Neutrophil (primary cell): Measurements from ENCODE around the gene DUSP16.

Source experiments
- H3K27ac ChIP-seq: fragments of 200-600 bp; sonication (generic); 2 replicates; pipeline ENCODE4 v1.5.1; 2016; ENCODE audit warnings: mild to moderate bottlenecking, moderate library complexity
- H3K27me3 ChIP-seq: fragments of 200-600 bp; sonication (generic); 2 replicates; pipeline ENCODE4 v1.6.0; 2016; ENCODE audit warnings: mild to moderate bottlenecking
- H3K36me3 ChIP-seq: fragments of 200-600 bp; sonication (generic); 2 replicates; pipeline ENCODE4 v1.5.1; 2017
- H3K4me1 ChIP-seq, 2 experiments: fragments of 200-600 bp in 1 of 2; sonication (generic) in 1 of 2; 1 replicate in 1 of 2; 2 replicates in 1 of 2; pipeline versions ENCODE4 v1.5.1 to v1.6.1; 2013 to 2016; ENCODE audit warnings: low read depth in 1 of 2, low read length in 1 of 2, mild to moderate bottlenecking in 1 of 2, moderate library complexity in 1 of 2; ENCODE audit not compliant: control insufficient read depth in 1 of 2, insufficient read depth in 1 of 2
- H3K4me3 ChIP-seq, 2 experiments: fragments of 200-600 bp in 1 of 2; sonication (generic) in 1 of 2; 1 replicate in 1 of 2; 2 replicates in 1 of 2; pipeline ENCODE4 v1.5.1; 2013 to 2016; ENCODE audit warnings: low read depth in 1 of 2, low read length in 1 of 2, mild to moderate bottlenecking in 1 of 2, moderate library complexity in 1 of 2
- H3K9me3 ChIP-seq: fragments of 200-600 bp; sonication (generic); 2 replicates; pipeline ENCODE4 v1.5.1; 2016
- CTCF ChIP-seq: fragments of 200-600 bp; sonication (generic); IDR thresholded peaks from 2 replicates; pipeline ENCODE4 v1.5.1; 2016; ENCODE audit warnings: antibody characterized with exemption

The DUSP16 gene

GRCh38 chr12:12521888-12522287, 40.8 kb downstream of the DUSP16 start:
- H3K4me1 ChIP-seq: peaks cover 9 to 12% of the 10 kb centered on the region in 2 experiments
- H3K36me3 ChIP-seq: peaks cover 14% of the 10 kb centered on the region
- no peak overlapping the region for H3K4me3 ChIP-seq
- peak overlapping the region; percentile 1 for H3K27ac ChIP-seq
- no peak for TF ChIP-seq CTCF
- H3K9me3 ChIP-seq: no peaks in the 10 kb centered on the region
- H3K27me3 ChIP-seq: no peaks in the 10 kb centered on the region

DNA sequence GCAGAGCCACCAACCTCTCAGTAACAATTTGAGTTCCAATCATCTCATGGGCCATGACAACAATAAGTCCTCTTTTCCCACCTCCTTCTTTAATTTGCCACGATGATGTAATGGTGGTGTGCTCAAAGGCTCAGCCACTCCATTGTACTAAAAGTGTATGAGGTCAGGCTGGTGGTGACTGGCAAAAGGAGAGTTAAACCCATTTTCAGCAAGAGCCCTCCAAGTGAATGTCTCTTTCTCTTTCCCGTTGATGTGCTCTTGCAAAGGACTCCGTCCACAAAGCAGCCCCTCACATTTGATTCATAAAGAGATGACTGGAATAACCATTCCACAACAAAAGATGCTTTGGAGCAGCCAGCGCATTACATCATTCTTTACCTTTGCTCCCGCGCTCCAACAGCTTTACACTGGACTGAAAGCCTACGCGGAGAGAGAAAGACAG, 41.6 kb downstream of the DUSP16 start:
- no peak overlapping the region for H3K27ac ChIP-seq
- no peaks in the 10 kb centered on the region for H3K9me3 ChIP-seq

DNA sequence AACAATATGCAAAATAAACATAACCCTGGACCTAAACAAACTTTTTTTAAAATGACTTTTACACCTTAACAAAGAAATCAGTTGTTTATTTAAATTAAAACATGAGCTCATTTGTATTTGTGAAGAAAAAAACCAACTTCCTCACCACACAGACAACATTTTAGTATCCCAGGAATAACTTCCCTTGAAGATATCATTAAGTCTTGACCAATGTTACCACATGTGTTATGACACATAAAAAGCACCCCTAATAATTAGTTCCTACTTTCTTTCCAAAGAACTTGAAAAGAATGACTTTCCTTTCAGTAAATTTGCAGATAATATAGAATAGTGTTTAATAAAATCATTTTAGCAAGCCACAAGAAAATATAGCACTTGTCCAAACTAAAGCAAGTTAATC, 42.4 kb downstream of the DUSP16 start:
- Histone ChIP-seq H3K36me3 (peaks cover 14% of the 10 kb centered on the region), H3K9me3 (no peaks in the 10 kb centered on the region), H3K4me1 (peaks cover 9 to 12% of the 10 kb centered on the region in 2 experiments), H3K27me3 (no peaks in the 10 kb centered on the region), H3K4me3 (no peak overlapping the region), H3K27ac (no peak overlapping the region)
- no peak for TF ChIP-seq CTCF

More for the DNA sequence above, 41.6 kb downstream of the DUSP16 start:
- H3K4me1 ChIP-seq: peaks cover 9 to 12% of the 10 kb centered on the region in 2 experiments
- no peak overlapping the region for H3K4me3 ChIP-seq
- H3K27me3 ChIP-seq: no peaks in the 10 kb centered on the region
- TF ChIP-seq CTCF: no peak
- H3K36me3 ChIP-seq: peaks cover 14% of the 10 kb centered on the region

- Histone ChIP-seq H3K4me3 (no peak overlapping the region), H3K36me3 (peaks cover 14% of the 10 kb centered on the region), H3K27ac (no peak overlapping the region), H3K27me3 (no peaks in the 10 kb centered on the region), H3K4me1 (peaks cover 9 to 12% of the 10 kb centered on the region in 2 experiments), H3K9me3 (no peaks in the 10 kb centered on the region)
- no peak for TF ChIP-seq CTCF
Measured at GRCh38 chr12:12519354-12519998, 43.2 kb downstream of the DUSP16 start.

GRCh38 chr12:12518919-12519318, 43.7 kb downstream of the DUSP16 start:
- H3K4me1 ChIP-seq: peaks cover 9 to 12% of the 10 kb centered on the region in 2 experiments
- H3K4me3 ChIP-seq: no peak overlapping the region
- no peak overlapping the region for H3K27ac ChIP-seq
- no peaks in the 10 kb centered on the region for H3K27me3 ChIP-seq
- peaks cover 14% of the 10 kb centered on the region for H3K36me3 ChIP-seq
- no peak for TF ChIP-seq CTCF
- H3K9me3 ChIP-seq: no peaks in the 10 kb centered on the region
